Measurements from ENCODE around the gene ARFIP1.

The ARFIP1 gene

GRCh38 chr4:152961014-152961772 is 181.4 kb downstream of the ARFIP1 start:
- TF ChIP-seq CTCF (IDR thresholded peaks at IDR 0.05) (no peak), ZFX (IDR thresholded peaks at IDR 0.05; ENCODE audit: borderline replicate concordance) (no peak)
- no peak overlapping the region for H3K27ac ChIP-seq

GRCh38 chr4:152961773-152962115 is 182.0 kb downstream of the ARFIP1 start:
- TF ChIP-seq CTCF (IDR thresholded peaks at IDR 0.05): no peak
- TF ChIP-seq ZFX (IDR thresholded peaks at IDR 0.05; ENCODE audit: borderline replicate concordance): no peak

More at GRCh38 chr4:152961773-152962115, 182.0 kb downstream of the ARFIP1 start:
- no peak overlapping the region for H3K27ac ChIP-seq
